NCI-H1105 (cell line): ENCODE measurements around the gene SH3TC1.

ENCODE experiments used
- DNase-seq: peaks from one replicate; lab custom pipeline; 2025; lab: John Stamatoyannopoulos, UW

The SH3TC1 gene

DNA sequence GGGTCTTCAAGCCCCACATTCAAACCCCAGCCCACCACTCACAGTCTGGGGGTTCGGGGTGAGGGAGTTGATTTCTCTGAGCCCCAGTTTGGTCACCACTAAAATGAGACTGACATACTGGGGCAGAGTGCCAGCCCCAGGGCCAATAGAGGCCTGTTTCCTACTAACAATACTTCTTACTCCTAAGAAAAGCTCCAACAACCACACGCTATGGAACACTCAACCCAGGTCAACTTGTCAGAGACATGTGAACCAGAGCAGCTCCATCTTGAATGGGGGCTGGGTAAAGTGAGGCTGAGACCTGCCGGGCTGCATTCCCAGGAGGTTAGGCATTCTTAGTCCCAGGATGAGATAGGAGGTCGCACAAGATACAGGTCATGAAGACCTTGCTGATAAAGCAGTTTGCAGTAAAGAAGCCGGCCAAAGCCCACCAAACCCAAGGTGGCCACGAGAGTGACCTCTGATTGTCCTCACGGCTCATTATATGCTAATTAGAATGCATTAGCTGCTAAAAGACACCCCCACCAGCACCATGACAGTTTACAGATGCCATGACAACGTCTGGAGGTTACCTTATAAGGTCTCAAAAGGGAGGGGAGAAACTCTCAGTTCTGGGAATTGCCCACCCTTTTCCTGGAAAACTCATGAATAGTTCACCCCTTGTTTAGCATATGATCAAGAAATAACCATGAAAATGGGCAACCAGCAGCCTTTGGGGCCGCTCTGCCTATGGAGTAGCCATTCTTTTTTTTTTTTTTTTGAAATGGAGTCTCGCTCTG is 43.9 kb downstream of the SH3TC1 start:
- no peak for DNase-seq

- DNase-seq, result no peak
These were observed 45.1 kb downstream of the SH3TC1 start for GRCh38 chr4:8244001-8244757.

- DNase-seq, result no peak
These were observed 45.9 kb downstream of the SH3TC1 start for GRCh38 chr4:8244931-8245460.

GRCh38 chr4:8245884-8246833 is 47.1 kb downstream of the SH3TC1 start:
- DNase-seq, result no peak

- no peak for DNase-seq
These were observed 48.2 kb downstream of the SH3TC1 start for GRCh38 chr4:8247047-8247930.

- no peak for DNase-seq
These were observed 49.0 kb downstream of the SH3TC1 start for GRCh38 chr4:8248091-8248490.

- no peak for DNase-seq
These were observed 51.1 kb downstream of the SH3TC1 start for GRCh38 chr4:8250227-8250626.

GRCh38 chr4:8250637-8251036 is 51.5 kb downstream of the SH3TC1 start:
- DNase-seq, result no peak

GRCh38 chr4:8251110-8251883 is 52.2 kb downstream of the SH3TC1 start:
- DNase-seq, result no peak

DNA sequence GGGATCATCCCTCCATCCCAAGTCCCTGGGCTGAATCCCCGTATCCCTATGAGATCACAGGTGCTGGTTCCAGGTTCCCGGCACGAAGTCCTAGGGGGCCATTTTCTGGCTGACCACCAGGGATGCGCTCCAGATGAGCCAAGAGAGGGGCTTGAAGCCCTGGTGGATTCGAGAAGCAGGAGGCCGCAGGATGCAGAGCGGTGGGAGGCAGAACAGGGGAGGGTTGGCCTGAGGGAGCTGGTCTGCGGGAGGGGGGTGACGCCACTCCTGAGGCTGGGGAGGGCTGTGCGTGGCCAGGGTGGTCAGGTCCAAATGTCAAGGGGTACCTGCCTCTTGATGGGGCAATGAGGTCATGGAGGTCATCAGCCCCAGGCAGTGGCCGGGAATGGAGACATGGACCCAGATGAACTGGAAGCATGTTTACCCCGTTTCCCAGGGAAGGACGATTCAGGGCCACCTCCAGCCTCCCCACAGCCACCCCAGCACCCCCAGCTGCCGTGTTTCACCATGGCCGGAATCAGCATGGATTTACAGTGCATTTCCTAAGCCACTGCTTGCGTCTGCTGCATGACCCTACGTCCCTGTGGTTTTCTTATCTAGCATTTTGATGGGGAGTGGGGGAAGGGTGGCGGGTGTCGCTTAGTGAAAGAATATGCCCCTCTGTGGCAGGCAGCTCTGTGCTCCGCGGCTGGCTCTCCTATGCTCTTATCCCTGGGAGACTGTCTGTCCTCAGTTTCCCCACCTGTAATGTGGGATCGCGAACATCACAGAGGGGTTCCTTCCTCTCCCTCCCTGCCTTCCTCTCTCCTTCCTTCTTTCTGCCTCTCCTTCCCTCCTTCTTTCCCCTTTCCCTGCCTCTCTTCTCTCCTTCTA is 53.4 kb downstream of the SH3TC1 start:
- no peak for DNase-seq

DNA sequence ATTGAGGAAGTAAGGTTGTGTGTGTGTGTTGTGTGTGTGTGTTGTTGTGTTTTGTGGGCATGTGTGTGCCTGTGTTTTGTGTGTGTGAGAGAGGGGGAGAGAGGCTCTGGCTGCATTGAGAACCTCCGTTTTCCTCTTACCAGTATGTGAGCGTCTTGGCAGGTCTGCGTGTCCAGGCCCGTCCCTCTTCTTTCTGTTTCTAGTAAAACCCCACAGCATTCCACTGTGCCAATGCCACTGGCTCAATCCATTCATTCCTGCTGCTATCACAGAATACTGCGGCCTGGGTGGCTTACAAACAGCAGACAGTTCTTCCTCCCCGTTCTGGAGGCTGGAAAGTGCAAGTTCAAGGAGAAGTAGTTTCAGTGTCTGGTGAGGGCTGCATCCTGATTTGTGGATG is 55.0 kb downstream of the SH3TC1 start:
- no peak for DNase-seq

DNA sequence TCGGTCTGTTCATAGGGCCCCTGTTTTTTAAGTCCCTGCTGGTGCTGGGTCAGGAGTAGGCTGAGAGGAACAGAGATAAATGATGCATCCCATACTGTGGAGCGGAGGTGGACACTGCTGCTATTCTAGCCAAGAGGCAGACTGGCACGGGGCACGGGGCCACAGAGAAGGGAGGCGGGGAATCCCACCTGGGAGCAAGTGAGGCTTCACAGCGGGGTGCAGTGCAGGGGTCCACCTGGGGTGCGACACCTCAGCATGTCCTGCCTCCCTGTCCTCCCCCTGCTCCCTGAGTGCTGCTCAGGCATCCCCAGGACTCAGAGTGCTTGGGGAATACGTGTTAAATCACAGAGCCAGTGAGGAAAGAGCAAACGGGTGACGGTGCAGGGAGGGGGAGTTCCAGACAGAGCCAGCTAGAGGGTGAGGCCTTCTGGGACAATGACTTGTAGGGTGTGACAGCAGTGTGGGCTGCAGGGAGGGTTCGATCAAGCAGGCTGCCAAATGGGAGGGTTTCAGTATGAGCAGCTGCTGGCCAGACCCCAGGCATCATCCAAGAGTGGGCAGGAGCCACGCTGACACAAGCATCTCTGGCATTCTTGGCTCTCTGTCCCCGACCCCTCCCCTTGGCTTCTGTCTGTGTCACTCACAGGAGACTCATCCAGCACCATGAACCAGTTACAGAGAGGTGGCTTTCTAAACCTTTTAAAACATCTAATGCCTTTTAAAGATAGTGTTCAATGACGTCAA is 56.8 kb downstream of the SH3TC1 start:
- no peak for DNase-seq

DNA sequence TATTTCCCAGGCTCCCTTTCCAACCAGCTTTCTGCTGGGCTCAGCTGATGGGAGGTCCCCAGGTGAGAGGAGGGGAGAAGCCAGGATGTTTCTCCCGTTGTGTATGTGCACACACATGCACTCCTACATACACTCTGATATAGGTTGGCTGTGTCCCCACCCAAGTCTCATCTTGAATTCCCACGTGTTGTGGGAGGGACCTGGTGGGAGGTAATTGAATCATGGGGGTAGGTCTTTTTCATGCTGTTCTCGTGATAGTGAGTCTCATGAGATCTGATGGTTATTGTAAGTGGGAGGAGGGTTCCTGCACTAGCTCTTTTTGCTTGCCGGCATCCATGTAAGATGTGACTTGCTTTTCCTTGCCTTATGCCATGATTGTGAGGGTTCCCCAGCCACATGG is 58.8 kb downstream of the SH3TC1 start:
- DNase-seq, result no peak

GRCh38 chr4:8258552-8259212 is 59.6 kb downstream of the SH3TC1 start:
- DNase-seq, result no peak

- DNase-seq, result no peak
These were observed 60.8 kb downstream of the SH3TC1 start for GRCh38 chr4:8259743-8260430.

DNA sequence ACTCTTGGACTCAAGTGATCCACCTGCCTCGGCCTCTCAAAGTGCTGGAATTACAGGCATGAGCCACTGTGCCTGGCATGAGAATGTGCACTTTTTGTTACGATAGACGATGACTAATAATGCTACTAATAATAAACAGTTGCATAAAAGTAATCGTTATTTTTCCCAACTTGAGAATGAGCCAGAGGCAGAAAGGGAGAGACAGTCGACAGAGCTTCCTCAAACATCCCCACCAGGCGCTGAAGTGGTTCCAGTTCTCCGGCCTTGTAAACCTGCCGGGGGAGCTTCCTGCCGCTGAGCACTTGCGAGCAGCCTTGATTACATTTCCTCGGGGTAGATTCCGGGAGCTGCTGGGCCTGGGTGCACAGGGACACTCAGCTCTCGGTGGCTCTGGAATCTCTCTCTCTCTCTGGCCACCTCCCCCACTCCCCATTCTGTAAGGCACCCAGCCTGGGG is 61.6 kb downstream of the SH3TC1 start:
- no peak for DNase-seq

- no peak for DNase-seq
These were observed 62.9 kb downstream of the SH3TC1 start for GRCh38 chr4:8261851-8262535.
